HK-2 (cell line): ENCODE data around the gene SERPINH1.

Source experiments
- DNase-seq: peaks from one replicate; pipeline ENCODE4 v3.0.0-alpha.2; 2018; ENCODE audit not compliant: unreplicated experiment

The SERPINH1 gene

GRCh38 chr11:75532200-75533048, 29.6 kb upstream of the SERPINH1 start:
- peak; percentile 62 for DNase-seq

GRCh38 chr11:75533896-75534258, 28.2 kb upstream of the SERPINH1 start:
- no peak for DNase-seq

- no peak for DNase-seq
These were observed 27.6 kb upstream of the SERPINH1 start for GRCh38 chr11:75534259-75535069.

- DNase-seq, result no peak
These were observed 27.0 kb upstream of the SERPINH1 start for GRCh38 chr11:75535071-75535470.

GRCh38 chr11:75536786-75537641, 25.0 kb upstream of the SERPINH1 start:
- DNase-seq, result peak; percentile 46

GRCh38 chr11:75537740-75538139, 24.3 kb upstream of the SERPINH1 start:
- no peak for DNase-seq

- no peak for DNase-seq
These were observed 23.7 kb upstream of the SERPINH1 start for GRCh38 chr11:75538150-75538942.

- no peak for DNase-seq
These were observed 22.4 kb upstream of the SERPINH1 start for GRCh38 chr11:75539459-75540334.

GRCh38 chr11:75541193-75542087, 20.6 kb upstream of the SERPINH1 start:
- DNase-seq, result no peak

GRCh38 chr11:75542088-75542438, 20.0 kb upstream of the SERPINH1 start:
- DNase-seq, result no peak

- no peak for DNase-seq
These were observed 18.2 kb upstream of the SERPINH1 start for GRCh38 chr11:75543806-75544205.

- no peak for DNase-seq
These were observed 14.9 kb upstream of the SERPINH1 start for GRCh38 chr11:75547177-75547576.

- DNase-seq, result peak; percentile 49
These were observed 14.4 kb upstream of the SERPINH1 start for GRCh38 chr11:75547617-75548058.

GRCh38 chr11:75548595-75549272, 13.3 kb upstream of the SERPINH1 start:
- DNase-seq, result no peak

GRCh38 chr11:75549370-75549958, 12.6 kb upstream of the SERPINH1 start:
- DNase-seq, result no peak

- no peak for DNase-seq
These were observed 8.9 kb upstream of the SERPINH1 start for GRCh38 chr11:75553182-75553581.

GRCh38 chr11:75553889-75554257, 8.2 kb upstream of the SERPINH1 start:
- no peak for DNase-seq
